Measurements from ENCODE around the gene CSRNP3. TPM values are rescaled to one million over a fixed set of nuclear protein-coding genes. Genes with fewer than 3 reads are reported as not detected.

The CSRNP3 gene
- total and polyA plus RNA-seq, 3 experiments from 2014 or later = not detected

GRCh38 chr2:165572151-165572550 is 102.7 kb downstream of the CSRNP3 start:
- Histone ChIP-seq H3K36me3 (ENCODE audit: insufficient read depth, low read length) (no peaks in the 10 kb centered on the region), H3K9me3 (ENCODE audit: low read length) (no peaks in the 10 kb centered on the region), H3K27me3 (ENCODE audit: insufficient read depth, low read length, poor library complexity, severe bottlenecking) (no peaks in the 10 kb centered on the region), H3K4me1 (ENCODE audit: insufficient read depth, low read length) (no peaks in the 10 kb centered on the region), H3K4me3 (ENCODE audit: low read length) (no peak overlapping the region), H3K27ac (ENCODE audit: low read depth, low read length) (no peak overlapping the region)
- Mint-ChIP-seq H3K27ac (no peak overlapping the region), H3K36me3 (no peaks in the 10 kb centered on the region), H3K4me1 (no peaks in the 10 kb centered on the region), H3K9me3 (no peaks in the 10 kb centered on the region), H3K4me3 (no peak overlapping the region), H3K27me3 (peaks cover 0 to 8% of the 10 kb centered on the region in 2 donors)
- ChIA-PET CTCF (no interaction called here), POLR2A (no interaction called here)
- no peak for DNase-seq

GRCh38 chr2:165573534-165574461 is 104.3 kb downstream of the CSRNP3 start:
- Histone ChIP-seq H3K4me1 (ENCODE audit: insufficient read depth, low read length) (no peaks in the 10 kb centered on the region), H3K27ac (ENCODE audit: low read depth, low read length) (no peak overlapping the region), H3K36me3 (ENCODE audit: insufficient read depth, low read length) (no peaks in the 10 kb centered on the region), H3K27me3 (ENCODE audit: insufficient read depth, low read length, poor library complexity, severe bottlenecking) (no peaks in the 10 kb centered on the region), H3K4me3 (ENCODE audit: low read length) (no peak overlapping the region), H3K9me3 (ENCODE audit: low read length) (no peaks in the 10 kb centered on the region)
- H3K9me3 Mint-ChIP-seq = no peaks in the 10 kb centered on the region
- no peaks in the 10 kb centered on the region for H3K4me1 Mint-ChIP-seq
- no peaks in the 10 kb centered on the region for H3K36me3 Mint-ChIP-seq
- H3K4me3 Mint-ChIP-seq = no peak overlapping the region
- peaks cover 0 to 5% of the 10 kb centered on the region in 2 donors for H3K27me3 Mint-ChIP-seq
- ChIA-PET CTCF (no interaction called here), POLR2A (no interaction called here)
- DNase-seq = no peak
- H3K27ac Mint-ChIP-seq = no peak overlapping the region

GRCh38 chr2:165575044-165575615 is 105.6 kb downstream of the CSRNP3 start:
- DNase-seq = no peak
- POLR2A ChIA-PET = no interaction called here
- no peak overlapping the region for H3K4me3 Mint-ChIP-seq
- H3K27me3 Mint-ChIP-seq = peaks cover 2 to 5% of the 10 kb centered on the region in 2 donors
- H3K4me1 Mint-ChIP-seq = no peaks in the 10 kb centered on the region
- H3K27ac Mint-ChIP-seq = no peak overlapping the region
- no peaks in the 10 kb centered on the region for H3K36me3 Mint-ChIP-seq
- no peak overlapping the region for H3K4me3 ChIP-seq (ENCODE audit: low read length)
- no peaks in the 10 kb centered on the region for H3K9me3 Mint-ChIP-seq
- H3K27me3 ChIP-seq (ENCODE audit: insufficient read depth, low read length, poor library complexity, severe bottlenecking) = no peaks in the 10 kb centered on the region
- no peaks in the 10 kb centered on the region for H3K4me1 ChIP-seq (ENCODE audit: insufficient read depth, low read length)
- CTCF ChIA-PET = no interaction called here
- H3K27ac ChIP-seq (ENCODE audit: low read depth, low read length) = no peak overlapping the region
- no peaks in the 10 kb centered on the region for H3K9me3 ChIP-seq (ENCODE audit: low read length)
- H3K36me3 ChIP-seq (ENCODE audit: insufficient read depth, low read length) = no peaks in the 10 kb centered on the region

GRCh38 chr2:165576409-165577154 is 107.1 kb downstream of the CSRNP3 start:
- Mint-ChIP-seq H3K4me3 (no peak overlapping the region), H3K27ac (no peak overlapping the region), H3K9me3 (no peaks in the 10 kb centered on the region), H3K4me1 (no peaks in the 10 kb centered on the region), H3K27me3 (peaks cover 2 to 5% of the 10 kb centered on the region in 2 donors), H3K36me3 (no peaks in the 10 kb centered on the region)
- ChIA-PET CTCF (no interaction called here), POLR2A (no interaction called here)
- H3K27me3 ChIP-seq (ENCODE audit: insufficient read depth, low read length, poor library complexity, severe bottlenecking) = no peaks in the 10 kb centered on the region
- no peak overlapping the region for H3K27ac ChIP-seq (ENCODE audit: low read depth, low read length)
- H3K4me1 ChIP-seq (ENCODE audit: insufficient read depth, low read length) = no peaks in the 10 kb centered on the region
- H3K36me3 ChIP-seq (ENCODE audit: insufficient read depth, low read length) = no peaks in the 10 kb centered on the region
- H3K9me3 ChIP-seq (ENCODE audit: low read length) = no peaks in the 10 kb centered on the region
- no peak for DNase-seq
- no peak overlapping the region for H3K4me3 ChIP-seq (ENCODE audit: low read length)

- H3K4me3 ChIP-seq (ENCODE audit: low read length) = no peak overlapping the region
- no peak overlapping the region for H3K4me3 Mint-ChIP-seq
- no peak for DNase-seq
- no peaks in the 10 kb centered on the region for H3K9me3 ChIP-seq (ENCODE audit: low read length)
- no peaks in the 10 kb centered on the region for H3K4me1 ChIP-seq (ENCODE audit: insufficient read depth, low read length)
- H3K36me3 ChIP-seq (ENCODE audit: insufficient read depth, low read length) = no peaks in the 10 kb centered on the region
- H3K9me3 Mint-ChIP-seq = no peaks in the 10 kb centered on the region
- no peaks in the 10 kb centered on the region for H3K36me3 Mint-ChIP-seq
- no peak overlapping the region for H3K27ac Mint-ChIP-seq
- no peaks in the 10 kb centered on the region for H3K27me3 ChIP-seq (ENCODE audit: insufficient read depth, low read length, poor library complexity, severe bottlenecking)
- peaks cover 2 to 8% of the 10 kb centered on the region in 2 donors for H3K27me3 Mint-ChIP-seq
- ChIA-PET CTCF (no interaction called here), POLR2A (no interaction called here)
- H3K4me1 Mint-ChIP-seq = no peaks in the 10 kb centered on the region
- H3K27ac ChIP-seq (ENCODE audit: low read depth, low read length) = no peak overlapping the region
These were observed 112.9 kb downstream of the CSRNP3 start for GRCh38 chr2:165582409-165582808.

GRCh38 chr2:165582863-165583506 is 113.5 kb downstream of the CSRNP3 start:
- H3K4me3 Mint-ChIP-seq = no peak overlapping the region
- no peaks in the 10 kb centered on the region for H3K36me3 Mint-ChIP-seq
- Histone ChIP-seq H3K27ac (ENCODE audit: low read depth, low read length) (no peak overlapping the region), H3K36me3 (ENCODE audit: insufficient read depth, low read length) (no peaks in the 10 kb centered on the region), H3K9me3 (ENCODE audit: low read length) (no peaks in the 10 kb centered on the region), H3K4me1 (ENCODE audit: insufficient read depth, low read length) (no peaks in the 10 kb centered on the region), H3K27me3 (ENCODE audit: insufficient read depth, low read length, poor library complexity, severe bottlenecking) (no peaks in the 10 kb centered on the region), H3K4me3 (ENCODE audit: low read length) (no peak overlapping the region)
- H3K27ac Mint-ChIP-seq = no peak overlapping the region
- H3K9me3 Mint-ChIP-seq = no peaks in the 10 kb centered on the region
- no peaks in the 10 kb centered on the region for H3K4me1 Mint-ChIP-seq
- H3K27me3 Mint-ChIP-seq = peaks cover 2 to 8% of the 10 kb centered on the region in 2 donors
- ChIA-PET POLR2A (no interaction called here), CTCF (no interaction called here)
- no peak for DNase-seq

- POLR2A ChIA-PET = no interaction called here
- Mint-ChIP-seq H3K27me3 (peaks cover 3 to 8% of the 10 kb centered on the region in 2 donors), H3K4me1 (no peaks in the 10 kb centered on the region), H3K4me3 (no peak overlapping the region), H3K36me3 (no peaks in the 10 kb centered on the region), H3K27ac (no peak overlapping the region), H3K9me3 (no peaks in the 10 kb centered on the region)
- Histone ChIP-seq H3K4me3 (ENCODE audit: low read length) (no peak overlapping the region), H3K9me3 (ENCODE audit: low read length) (no peaks in the 10 kb centered on the region), H3K36me3 (ENCODE audit: insufficient read depth, low read length) (no peaks in the 10 kb centered on the region), H3K4me1 (ENCODE audit: insufficient read depth, low read length) (no peaks in the 10 kb centered on the region), H3K27me3 (ENCODE audit: insufficient read depth, low read length, poor library complexity, severe bottlenecking) (no peaks in the 10 kb centered on the region), H3K27ac (ENCODE audit: low read depth, low read length) (no peak overlapping the region)
- DNase-seq = no peak
- CTCF ChIA-PET = no interaction called here
These were observed 114.7 kb downstream of the CSRNP3 start for GRCh38 chr2:165584126-165584654.
